NCI-H1105 (cell line): ENCODE measurements around the gene RAB40C.

Experiments used
- DNase-seq: peaks from one replicate; lab custom pipeline; 2025; lab: John Stamatoyannopoulos, UW

Gene RAB40C

DNA sequence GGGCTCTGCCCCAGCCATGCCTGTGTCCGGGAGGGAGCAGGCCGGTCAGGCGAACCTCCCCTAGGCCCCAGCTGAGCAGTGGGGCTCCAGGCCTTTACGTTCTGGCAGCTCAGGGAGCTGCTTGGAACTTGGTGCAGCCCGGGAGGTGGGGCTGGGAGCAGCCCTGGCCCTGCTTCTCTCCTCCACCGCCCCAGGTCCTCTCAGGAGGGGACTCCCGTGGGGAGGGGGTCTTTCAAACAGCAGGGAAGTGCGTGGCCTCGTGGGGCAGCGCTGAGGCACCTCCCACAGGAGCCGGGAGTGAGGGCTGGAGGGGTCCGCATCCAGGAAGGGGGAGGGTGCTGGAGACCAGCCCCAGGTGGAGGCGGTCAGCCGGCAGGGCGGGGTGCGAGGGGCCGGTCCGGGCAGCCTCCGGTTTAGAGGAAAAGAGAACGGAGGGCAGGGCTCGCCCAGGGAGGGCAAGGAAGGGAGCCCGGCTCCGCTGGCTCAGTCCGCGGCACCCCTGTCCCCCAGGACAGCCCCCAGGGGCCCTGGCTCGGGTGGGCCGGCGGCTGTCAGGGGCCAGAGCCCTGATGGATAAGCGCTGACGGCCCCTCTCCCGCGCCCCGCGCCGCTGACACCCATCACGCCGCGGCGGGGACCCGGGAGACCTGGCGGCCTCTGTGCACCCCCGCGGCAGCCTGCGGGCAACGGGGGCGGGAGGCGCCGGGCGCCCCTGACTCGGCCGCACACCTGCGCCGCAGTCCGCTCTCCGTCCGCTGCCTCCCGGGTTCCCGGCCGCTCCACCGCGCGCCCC lies 30.3 kb upstream of the RAB40C start:
- no peak for DNase-seq

DNA sequence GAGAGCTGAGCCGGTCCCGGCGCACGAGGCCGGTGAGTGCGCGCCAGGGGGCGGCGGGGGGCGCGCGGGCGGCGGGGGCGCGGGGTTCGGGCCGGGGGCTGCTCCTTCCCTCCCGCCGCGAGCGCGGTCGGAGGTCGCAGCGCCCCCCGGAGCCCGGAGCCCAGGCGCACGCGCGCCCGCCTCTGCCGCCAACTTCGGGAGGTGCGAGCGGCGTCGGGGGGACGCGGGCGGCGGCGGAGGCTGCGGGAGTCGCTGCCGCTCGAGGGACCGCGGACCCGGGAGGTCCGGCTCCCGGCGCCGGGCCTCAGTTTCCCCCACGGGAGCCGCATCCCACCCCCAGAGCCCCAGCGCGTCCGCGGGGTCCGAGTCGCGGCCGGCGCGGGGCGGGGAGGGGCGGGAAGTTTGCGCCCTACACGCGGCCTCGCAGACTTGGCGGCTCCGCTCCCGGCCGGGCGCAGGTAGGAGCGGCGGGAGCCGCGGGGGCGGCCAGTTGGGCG lies 29.6 kb upstream of the RAB40C start, which contains the start of gene PRR35:
Gene PRR35 (plus strand): TSS at position 191 of the 497 bp plus-strand sequence. CDS start 2,901 bp downstream, outside the sequence.
- DNase-seq = no peak

DNA sequence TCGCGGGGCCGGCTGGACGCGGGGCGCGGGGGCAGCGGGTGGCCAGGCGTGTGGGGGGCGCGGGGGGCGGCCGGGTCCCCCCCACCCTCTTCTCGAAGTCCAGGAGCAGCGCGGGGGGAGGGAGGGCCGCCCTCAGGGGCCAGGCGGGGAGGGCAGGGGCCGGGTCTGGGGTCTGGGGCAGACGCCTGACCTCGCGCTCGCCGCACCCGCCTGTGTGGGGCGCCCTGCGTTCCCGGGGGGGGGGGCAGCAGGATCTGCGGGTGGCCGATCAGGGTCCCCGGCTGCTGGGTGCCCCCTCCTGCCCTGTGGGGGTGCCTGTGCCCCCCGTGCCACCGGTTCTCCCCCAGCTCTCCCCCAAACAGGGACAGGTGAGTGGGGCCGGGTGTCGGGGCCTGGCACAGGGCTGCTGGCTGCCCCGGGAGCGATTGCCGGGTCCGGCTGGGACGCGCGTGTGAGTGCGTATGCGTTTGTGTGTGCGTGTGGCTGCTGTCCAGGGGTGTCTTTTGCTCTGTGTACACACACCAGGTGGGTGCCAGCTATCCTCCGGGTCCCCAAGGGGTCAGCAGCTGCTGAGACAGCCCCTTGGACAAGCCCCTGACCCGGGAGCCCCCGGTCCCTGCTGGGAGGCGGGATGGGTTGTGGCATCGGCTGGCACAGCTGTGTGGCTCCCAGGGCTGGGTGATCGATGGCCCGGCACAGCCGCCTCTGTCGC lies 29.0 kb upstream of the RAB40C start:
- no peak for DNase-seq

DNA sequence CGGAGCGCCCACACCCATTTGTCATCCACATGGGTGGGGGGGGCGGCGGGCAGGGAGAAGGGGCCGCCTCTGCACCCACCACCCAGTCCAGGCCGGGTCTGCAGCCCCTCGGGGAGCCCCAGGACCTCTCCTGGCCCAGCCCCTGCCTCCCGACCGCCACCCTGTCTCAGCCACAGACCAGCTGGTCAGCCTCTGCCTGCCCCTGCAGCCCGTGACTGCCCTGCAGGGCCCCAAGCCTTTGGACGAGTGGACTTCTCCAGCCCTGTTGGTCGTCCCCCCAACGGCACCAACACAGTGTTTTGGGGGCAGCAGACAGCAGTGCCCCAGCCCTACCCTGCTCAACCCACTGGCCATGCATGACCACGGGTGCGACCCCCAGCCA lies 28.5 kb upstream of the RAB40C start:
- DNase-seq = no peak

DNA sequence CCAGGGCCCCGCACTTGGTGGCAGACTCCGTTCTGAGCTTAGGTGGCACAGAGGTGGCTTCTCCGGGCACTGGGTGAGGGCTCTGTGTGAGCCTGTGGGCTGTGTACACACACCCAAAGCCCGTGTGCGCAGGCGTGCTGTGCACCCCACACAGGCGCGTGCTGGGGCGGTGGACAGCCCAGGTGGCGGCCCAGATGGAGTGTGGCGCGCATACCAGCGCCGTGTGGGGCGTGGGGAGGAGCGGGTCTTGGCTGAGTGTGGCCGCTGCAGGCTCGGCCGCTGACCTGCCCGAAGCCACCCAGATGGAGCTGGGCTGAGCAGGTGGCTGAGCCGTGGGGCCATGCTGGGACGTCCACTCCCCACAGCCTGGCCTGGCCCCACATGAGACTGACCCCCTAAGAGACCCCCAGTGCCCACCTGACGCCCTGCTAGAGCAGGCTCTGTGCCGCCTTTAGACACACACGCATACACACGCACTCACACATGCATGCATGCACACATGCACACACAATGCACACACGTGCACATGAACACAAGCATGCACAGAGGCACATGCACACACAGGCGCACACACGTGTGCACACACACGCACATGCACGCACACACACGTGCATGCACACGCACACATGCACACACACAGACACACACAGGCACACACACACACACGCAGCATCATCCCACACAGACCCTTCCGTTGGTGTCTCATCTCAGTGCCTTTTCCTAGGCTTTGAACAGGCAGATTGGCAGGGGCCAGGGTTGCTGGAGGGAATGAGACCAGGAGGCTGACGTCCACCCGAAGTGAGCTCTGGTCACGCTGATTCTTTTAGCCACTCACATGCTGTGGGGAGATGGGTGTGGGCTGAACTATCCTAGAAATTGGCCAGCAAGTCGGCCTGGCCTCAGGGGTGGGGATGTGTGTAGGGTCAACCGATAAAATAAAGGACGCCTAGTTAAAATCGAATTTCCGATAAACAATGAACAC lies 27.6 kb upstream of the RAB40C start:
- no peak for DNase-seq

DNA sequence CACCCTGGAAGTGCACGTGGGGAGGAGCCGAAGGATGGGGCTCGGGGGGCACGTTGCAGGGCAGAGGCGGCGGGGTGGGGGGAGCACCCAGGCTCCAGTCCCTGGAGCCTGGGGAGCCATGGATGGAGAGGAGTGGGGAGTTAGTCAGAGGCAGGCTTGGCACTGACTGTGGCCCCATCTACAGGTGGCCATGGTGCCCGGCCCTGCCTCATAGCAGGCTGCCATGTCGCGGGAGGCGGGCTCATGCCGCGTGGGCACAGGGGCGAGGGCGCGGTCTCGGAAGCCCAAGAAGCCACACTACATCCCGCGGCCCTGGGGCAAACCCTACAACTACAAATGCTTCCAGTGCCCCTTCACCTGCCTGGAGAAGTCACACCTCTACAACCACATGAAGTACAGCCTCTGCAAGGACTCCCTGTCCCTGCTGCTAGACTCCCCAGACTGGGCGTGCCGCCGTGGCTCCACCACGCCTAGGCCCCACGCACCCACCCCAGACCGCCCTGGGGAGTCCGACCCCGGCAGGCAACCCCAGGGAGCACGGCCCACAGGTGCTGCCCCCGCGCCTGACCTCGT lies 26.7 kb upstream of the RAB40C start:
- no peak for DNase-seq

DNA sequence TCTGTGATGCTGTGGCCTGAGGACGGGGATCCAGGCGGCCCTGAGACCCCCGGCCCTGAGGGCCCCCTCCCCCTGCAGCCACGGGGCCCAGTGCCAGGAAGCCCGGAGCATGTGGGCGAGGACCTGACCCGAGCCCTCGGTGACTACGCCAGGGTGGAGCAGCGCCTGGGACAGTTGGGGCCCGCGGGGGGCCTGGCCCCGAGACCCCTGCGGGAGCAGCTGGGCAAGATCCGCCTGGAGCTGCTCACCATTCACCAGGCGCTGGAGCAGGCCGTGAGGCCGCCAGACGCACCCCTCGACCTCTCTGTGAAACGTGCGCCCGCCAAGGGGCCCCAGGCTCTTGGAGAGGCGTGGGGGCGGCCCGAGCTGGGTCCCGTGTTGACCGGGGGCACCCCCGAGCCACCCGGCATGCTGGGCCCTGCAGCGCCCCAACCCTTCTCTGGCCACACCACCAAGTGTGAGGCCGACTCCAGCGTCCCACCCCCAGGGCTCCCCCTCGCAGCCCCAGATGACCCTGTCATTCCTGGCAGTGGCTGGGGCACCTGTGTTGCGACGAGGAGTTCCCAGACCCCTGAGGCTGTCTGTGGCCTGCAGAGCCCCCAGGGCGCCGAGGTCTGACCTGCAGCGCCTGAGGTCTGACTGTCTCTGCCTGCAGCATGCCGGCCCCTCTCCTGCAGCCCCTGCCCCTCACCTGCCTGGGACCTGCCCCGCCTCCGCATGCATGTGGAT lies 25.0 kb upstream of the RAB40C start:
- no peak for DNase-seq

DNA sequence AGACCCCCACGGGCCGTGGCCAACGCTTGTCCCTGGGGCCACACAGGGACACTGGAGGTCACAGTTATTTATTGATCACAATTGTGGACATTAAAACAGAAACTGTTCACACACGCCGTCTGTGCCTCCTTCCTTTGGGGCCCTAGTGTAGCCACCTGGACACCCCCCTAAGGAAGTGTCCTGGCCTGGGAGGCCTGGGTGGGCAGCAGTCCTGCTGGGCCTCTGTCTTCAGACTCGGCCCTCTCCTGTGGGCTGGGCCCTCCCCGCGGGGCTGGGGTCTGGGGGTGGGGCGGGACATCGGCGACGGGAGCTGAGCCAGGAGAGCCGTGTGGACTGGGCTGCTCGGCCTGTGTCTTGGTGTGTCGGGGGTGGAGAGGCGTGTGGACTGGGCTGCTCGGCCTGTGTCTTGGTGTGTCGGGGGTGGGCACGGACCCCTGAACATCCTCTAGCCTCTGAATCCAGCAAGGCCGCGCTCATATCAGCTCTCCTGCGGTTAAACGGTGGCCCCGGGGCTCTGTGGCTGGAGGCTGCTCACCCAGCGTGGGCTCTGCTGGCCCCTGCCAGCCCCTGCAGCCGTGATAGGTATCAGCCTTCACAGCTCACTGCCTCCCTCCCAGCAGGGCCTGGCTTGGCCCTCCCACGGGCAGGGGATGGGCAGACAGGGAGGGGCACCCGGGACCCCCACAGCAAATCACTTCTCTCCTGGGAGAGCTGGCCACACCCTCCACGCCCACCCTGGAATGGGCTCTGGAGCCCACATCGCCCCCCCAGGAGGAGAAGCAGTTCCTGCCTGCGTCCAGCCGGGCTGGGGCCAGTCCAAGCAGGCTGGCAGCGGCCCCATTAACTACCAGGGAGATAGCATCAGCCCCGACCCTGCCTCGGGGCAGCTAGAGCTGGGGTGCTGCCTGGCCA lies 24.2 kb upstream of the RAB40C start:
- DNase-seq = no peak

DNA sequence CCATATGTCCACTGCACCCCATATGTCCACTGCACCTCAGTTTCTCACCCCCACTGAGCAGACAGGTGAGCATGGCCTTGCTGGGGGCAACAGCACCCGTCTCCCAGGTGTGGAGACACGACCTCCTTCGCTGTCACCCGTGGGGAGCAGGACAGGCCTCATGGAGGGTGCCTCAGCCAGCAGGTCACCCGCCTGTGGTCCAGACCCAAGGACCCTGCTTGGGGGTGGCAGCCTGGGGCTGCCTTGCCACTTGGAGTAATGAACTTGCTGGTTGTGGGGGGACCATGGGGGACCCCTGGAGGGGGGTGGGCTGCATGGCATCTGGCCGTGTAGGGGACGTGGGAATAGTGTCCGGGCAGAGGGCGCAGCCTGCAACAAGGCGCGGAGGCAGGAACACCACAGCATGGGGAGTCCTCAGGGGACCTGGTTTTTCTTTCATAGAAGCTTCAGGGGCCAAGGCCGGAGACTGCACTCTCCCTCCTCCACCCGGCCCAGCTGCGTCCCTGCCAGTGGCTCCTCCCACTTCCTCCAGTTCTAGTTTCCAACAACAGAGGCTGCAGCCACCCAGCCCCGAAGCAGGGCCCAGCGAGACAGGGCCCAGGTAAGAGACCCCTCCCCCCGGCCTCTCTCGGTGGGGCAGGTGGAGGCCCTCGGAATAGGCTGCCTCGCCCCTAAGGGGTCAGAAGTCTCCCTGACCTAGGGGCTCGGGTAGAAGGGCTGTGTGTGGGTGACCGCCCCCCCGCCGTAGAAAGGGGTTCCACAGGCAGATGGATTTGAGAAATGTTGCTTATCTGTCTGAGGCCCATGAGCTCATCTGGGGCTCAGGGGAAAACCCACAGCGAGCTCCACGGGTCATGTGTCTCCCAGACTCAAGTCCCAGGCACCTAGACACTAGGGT lies 23.1 kb upstream of the RAB40C start, which contains the start of gene NHLRC4:
Gene NHLRC4 (plus strand): TSS at position 531 of the 898 bp plus-strand sequence. CDS start 1,043 bp downstream, outside the sequence.
- no peak for DNase-seq

DNA sequence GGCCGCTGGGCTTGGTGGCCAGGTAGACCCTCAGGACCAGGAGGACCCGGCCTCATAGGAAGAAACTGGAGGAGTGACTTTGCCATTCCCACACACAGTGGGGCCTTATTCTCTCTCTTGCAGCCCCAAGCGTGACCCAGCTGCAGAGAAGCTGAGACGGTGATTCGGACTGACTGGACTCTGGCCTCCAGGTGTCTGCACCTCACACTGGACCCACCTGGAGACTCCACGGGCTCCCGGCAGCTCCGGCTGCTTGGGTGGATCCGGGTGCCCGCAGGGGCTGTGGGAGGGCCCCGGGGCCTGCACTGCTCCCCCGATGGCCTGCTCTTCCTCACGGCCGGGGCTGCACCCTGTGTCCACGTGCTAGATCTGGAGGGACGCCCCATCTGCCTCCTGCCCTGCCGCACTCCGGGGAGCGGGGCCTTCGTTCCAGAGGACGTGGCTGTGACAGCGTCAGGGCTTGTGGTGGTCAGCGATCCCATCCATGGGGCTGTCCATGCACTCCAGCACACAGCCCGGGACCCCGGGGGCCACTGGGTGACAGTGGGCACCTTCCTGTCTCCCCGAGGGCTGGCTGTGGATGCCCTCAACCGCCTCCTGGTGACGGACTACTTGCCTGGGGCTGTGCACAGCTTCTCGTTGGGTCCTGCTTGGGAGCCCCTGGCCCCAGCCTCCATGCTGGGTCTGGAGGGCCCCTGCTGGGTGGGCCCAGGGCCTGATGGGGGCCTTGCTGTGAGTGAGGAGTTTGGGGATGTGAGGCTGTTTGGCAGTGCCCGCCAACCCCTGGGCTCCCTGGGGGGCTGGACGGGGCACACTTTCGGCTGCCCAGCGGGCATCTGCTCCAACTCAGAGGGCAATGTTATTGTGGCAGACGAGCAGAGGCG lies 22.3 kb upstream of the RAB40C start:
- DNase-seq = no peak

DNA sequence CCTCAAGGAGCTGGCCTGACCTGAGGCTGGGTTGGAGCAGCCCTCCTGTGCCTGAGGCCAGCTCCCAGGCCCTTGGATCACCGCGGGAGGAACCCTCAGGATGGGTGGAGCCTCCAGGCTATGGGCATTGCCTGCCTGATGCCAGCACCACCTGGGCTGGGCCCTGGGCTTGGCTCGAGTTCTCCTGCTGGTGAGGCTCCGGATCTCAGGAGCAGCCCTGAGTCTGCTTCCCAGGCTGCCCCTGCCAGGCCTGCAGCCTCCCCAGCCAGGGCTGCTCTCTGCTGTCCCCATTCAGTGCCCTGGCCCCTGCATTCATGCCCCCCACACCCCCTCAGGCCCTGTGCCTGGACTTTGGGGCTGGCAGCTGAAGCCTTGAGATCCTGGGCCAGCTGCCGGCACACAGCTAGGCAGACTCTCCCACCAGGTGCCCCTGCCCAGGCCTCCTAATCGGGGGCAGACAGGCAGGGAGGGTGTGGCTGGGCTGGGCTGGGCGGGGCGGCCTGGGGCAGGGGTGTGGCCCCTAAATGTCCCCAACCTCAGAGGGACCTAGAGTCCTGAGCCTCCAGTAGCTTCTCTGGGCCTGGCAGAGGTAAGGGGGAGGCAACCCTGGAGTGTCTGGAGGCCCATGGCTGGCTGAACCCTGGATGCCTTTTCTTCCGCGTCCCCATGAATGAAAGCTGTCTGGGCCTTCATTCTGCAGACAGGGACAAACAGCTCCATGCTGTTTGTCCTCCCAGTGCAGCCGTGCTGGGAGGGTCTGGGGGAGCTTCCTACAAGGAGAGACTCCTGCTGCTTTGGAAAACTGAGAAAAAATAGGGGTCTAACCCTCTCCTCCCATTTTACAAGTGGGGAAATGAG lies 21.2 kb upstream of the RAB40C start:
- DNase-seq = no peak

DNA sequence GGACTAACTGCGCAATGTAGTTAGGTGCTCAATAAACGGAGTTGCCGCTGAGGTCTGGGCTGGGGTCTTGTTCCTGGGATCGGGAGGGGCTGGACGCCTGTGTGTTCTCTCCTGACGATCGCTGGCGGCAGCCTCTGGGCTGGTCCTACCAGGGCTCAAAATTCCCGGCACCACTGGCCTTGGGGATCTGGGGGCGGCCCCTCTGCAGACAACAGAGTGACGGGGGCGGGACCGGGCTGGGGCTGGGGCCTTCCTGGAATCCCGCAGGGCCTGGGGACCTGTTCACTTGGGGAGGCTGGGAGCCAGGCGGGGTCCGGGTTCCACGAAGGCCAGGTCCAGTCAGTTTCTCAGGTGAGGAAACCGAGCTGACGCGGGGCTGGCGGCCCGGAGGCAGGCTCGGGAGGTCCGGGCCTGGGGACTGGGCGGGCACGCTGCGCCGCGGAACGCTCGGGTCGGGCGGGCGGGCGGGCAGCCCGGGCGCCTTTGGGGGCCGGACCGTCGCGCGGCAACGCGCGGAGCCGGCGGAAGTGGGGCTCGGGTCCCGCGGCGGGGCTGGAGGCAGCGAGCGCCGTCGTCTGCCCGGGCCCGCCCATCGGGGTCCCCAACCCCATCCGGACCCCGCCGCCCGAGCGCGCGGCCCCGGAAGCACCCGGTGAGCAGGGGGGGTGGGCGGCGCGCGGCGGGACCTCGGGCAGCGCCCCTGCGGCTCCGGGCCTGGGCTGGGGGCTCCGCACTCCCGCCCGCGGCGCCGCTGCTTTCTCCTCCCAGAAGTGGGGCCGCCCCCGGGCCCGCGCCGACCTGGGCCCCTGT lies 20.2 kb upstream of the RAB40C start, which contains the start of gene PIGQ:
Gene PIGQ (plus strand): TSS at position 524 of the 810 bp plus-strand sequence. CDS start 4,107 bp downstream, outside the sequence.
- DNase-seq = no peak

DNA sequence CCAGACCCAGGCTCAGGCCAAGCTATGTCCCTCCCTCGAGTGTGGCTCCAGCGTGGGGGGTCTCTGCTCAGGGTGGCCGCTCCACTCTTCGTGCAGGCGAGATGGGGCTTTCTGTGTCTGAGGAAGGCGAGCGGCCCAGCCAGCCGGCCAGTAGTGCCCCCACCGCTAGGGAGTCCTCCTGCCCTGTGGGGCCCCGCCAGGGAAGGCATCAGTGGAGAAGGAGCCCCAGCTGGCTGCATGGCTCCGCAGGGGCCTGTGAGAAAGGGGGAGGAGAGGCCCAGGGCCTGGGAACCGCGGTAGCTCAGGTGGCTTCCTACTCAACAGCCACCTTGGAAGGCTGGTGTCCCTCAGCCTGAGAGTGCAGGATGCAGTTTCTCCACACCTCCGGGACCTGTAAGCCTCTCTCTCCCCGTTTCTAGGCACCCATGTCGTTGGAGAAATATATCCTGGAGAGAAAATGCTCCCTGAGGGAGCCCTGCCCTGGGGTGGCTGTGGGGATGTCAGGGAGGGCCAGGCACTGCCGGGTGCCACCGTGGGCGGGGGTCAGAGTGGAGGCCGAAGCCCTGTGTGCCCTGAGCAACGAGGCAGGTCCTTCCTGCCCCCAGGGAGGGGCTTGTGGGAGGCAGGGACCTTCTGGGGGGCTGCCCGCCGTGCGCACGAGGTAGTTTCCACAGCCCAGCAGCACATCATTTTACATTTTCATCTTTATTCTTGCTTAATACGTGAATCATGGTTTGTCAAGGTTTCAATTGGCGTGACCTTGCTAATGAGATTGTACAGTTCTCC lies 16.8 kb upstream of the RAB40C start:
- no peak for DNase-seq

DNA sequence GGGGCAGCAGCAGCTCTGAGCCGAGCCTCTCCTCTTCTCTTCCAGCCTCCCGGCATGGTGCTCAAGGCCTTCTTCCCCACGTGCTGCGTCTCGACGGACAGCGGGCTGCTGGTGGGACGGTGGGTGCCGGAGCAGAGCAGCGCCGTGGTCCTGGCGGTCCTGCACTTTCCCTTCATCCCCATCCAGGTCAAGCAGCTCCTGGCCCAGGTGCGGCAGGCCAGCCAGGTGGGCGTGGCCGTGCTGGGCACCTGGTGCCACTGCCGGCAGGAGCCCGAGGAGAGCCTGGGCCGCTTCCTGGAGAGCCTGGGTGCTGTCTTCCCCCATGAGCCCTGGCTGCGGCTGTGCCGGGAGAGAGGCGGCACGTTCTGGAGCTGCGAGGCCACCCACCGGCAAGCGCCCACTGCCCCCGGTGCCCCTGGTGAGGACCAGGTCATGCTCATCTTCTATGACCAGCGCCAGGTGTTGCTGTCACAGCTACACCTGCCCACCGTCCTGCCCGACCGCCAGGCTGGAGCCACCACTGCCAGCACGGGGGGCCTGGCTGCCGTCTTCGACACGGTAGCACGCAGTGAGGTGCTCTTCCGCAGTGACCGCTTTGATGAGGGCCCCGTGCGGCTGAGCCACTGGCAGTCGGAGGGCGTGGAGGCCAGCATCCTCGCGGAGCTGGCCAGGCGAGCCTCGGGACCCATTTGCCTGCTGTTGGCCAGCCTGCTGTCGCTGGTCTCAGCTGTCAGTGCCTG lies 15.7 kb upstream of the RAB40C start:
- no peak for DNase-seq
